Fibroblast of the aortic adventitia (primary cell): ENCODE results near the gene PWWP2A. TPM values are rescaled to one million over a fixed set of nuclear protein-coding genes. Genes with fewer than 3 reads are reported as not detected.

ENCODE experiments used
- DNase-seq: peaks from one replicate; pipeline ENCODE4 v3.0.0-alpha.2; 2010; ENCODE audit warnings: low read depth
- H3K4me3 ChIP-seq: 2 replicates; pipeline ENCODE4 v1.5.1; 2011; ENCODE audit warnings: low read depth, mild to moderate bottlenecking, control low read depth, low read length, moderate library complexity
- CTCF ChIP-seq: IDR thresholded peaks from 2 replicates; pipeline ENCODE4 v1.5.1; 2011; ENCODE audit warnings: mild to moderate bottlenecking, low read length, control low read depth, inconsistent platforms; ENCODE audit not compliant: insufficient read depth
- total RNA-seq: library from RNA; depleted of rRNA; stranded (reverse); fragments of >200 nt; gene quantifications from 2 replicates; pipeline ENCODE4 v1.2.3, GENCODE V29; 2012; ENCODE audit warnings: low replicate concordance

PWWP2A gene
- total RNA-seq, 1 donor: 24.3 TPM

- TF ChIP-seq CTCF: no peak
- H3K4me3 ChIP-seq: no peak overlapping the region
- no peak for DNase-seq
Observed at GRCh38 chr5:160042671-160043070, 76.6 kb downstream of the PWWP2A start.

Other genes starting within 250 kb of the PWWP2A start
- 0.63 TPM in 1 of 2 replicates, not detected in the other for gene ADRA1B, start 203.0 kb downstream of the PWWP2A start, total RNA-seq
- gene TTC1, start 110.3 kb downstream of the PWWP2A start, total RNA-seq: 43.4 and 56.4 TPM in 2 replicates
- gene FABP6, start 110.1 kb upstream of the PWWP2A start, total RNA-seq: 1.5 TPM in 1 of 2 replicates, not detected in the other
- 0.27 and 0.82 TPM in 2 replicates for gene CCNJL, start 193.1 kb upstream of the PWWP2A start, total RNA-seq